Keratinocyte (primary cell): Measurements from ENCODE around the gene TMOD1. TPM values are rescaled to one million over a fixed set of nuclear protein-coding genes. Genes with fewer than 3 reads are reported as not detected.

Source experiments
- DNase-seq: peaks from one replicate; pipeline ENCODE4 v3.0.0-alpha.2; 2011; ENCODE audit warnings: low read depth, missing footprints, low spot score
- FAIRE-seq: peaks from 2 replicates; lab custom pipeline; 2011; peaks lifted over from hg19 to GRCh38; lab: Jason Lieb, UNC
- H2AFZ ChIP-seq: 2 replicates; pipeline ENCODE4 v1.6.0; 2012; ENCODE audit warnings: low read length, control low read depth, inconsistent platforms; ENCODE audit not compliant: control insufficient read depth
- H3K27ac ChIP-seq: 2 replicates; pipeline ENCODE4 v1.5.1; 2011; ENCODE audit warnings: low read length; ENCODE audit not compliant: control insufficient read depth, insufficient read depth
- H3K27me3 ChIP-seq: 3 replicates; pipeline ENCODE4 v1.6.0; 2011; ENCODE audit warnings: low read length; ENCODE audit not compliant: control insufficient read depth, insufficient read depth; ENCODE audit errors: extremely low read depth
- H3K36me3 ChIP-seq, 2 experiments: 2 replicates in 1 of 2; 3 replicates in 1 of 2; pipeline ENCODE4 v1.5.1; 2011; ENCODE audit warnings: low read length in 2 of 2, mild to moderate bottlenecking in 1 of 2; ENCODE audit not compliant: control insufficient read depth in 2 of 2, insufficient read depth in 2 of 2; ENCODE audit errors: extremely low read depth in 1 of 2
- H3K4me1 ChIP-seq: 3 replicates; pipeline ENCODE4 v1.5.1; 2011; ENCODE audit warnings: low read length; ENCODE audit not compliant: control insufficient read depth, insufficient read depth; ENCODE audit errors: extremely low read depth
- H3K4me2 ChIP-seq: 3 replicates; pipeline ENCODE4 v1.6.0; 2011; ENCODE audit warnings: low read depth, low read length; ENCODE audit not compliant: control insufficient read depth, insufficient read depth; ENCODE audit errors: extremely low read depth
- H3K4me3 ChIP-seq, 3 experiments: fragments of 200-600 bp in 1 of 3; sonication (generic) in 1 of 3; 2 replicates in 2 of 3; 3 replicates in 1 of 3; pipeline ENCODE4 v1.5.1; 2011 to 2016; ENCODE audit warnings: low read length in 3 of 3, mild to moderate bottlenecking in 3 of 3, control low read depth in 2 of 3, inconsistent platforms in 1 of 3, low read depth in 1 of 3, mixed read lengths in 1 of 3, mixed run types in 1 of 3, moderate library complexity in 1 of 3; ENCODE audit not compliant: control insufficient read depth in 2 of 3, insufficient read depth in 2 of 3; ENCODE audit errors: extremely low read depth in 1 of 3
- H3K79me2 ChIP-seq: 2 replicates; pipeline ENCODE4 v1.6.0; 2012; ENCODE audit warnings: low read length; ENCODE audit not compliant: control insufficient read depth, insufficient read depth
- H3K9ac ChIP-seq: 3 replicates; pipeline ENCODE4 v1.6.0; 2011; ENCODE audit warnings: low read length; ENCODE audit not compliant: control insufficient read depth, insufficient read depth; ENCODE audit errors: extremely low read depth
- H3K9me1 ChIP-seq: 3 replicates; pipeline ENCODE4 v1.6.0; 2011; ENCODE audit warnings: low read length; ENCODE audit not compliant: control insufficient read depth, insufficient read depth; ENCODE audit errors: extremely low read depth
- H3K9me3 ChIP-seq: 2 replicates; pipeline ENCODE4 v1.5.1; 2012; ENCODE audit warnings: low read depth, low read length; ENCODE audit not compliant: control insufficient read depth
- H4K20me1 ChIP-seq: 3 replicates; pipeline ENCODE4 v1.6.0; 2011; ENCODE audit warnings: low read length; ENCODE audit not compliant: control insufficient read depth, insufficient read depth; ENCODE audit errors: extremely low read depth
- EZH2 ChIP-seq: IDR thresholded peaks from one replicate; pipeline ENCODE4 v1.6.1; 2012; ENCODE audit warnings: inconsistent platforms, mild to moderate bottlenecking, low read length, moderate library complexity
- dilution Hi-C: fragments of 300-500 bp; cut with MboI; formaldehyde crosslinking; loops from one replicate; pipeline ENCODE4 v1.7.0; 2020; ENCODE audit warnings: low sequenced_read_pairs; ENCODE audit not compliant: extremely low pct_ligation_motif_present
- polyA plus RNA-seq, 5 experiments: library from polyadenylated mRNA; depleted of rRNA in 3 of 5; stranded (reverse) in 3 of 5; stranded (forward) in 1 of 5; unstranded in 1 of 5; fragments of >200 nt; gene quantifications; 1 replicate in 1 of 5; 2 replicates in 3 of 5; 3 replicates in 1 of 5; pipeline versions ENCODE4 v1.2.1 to v1.2.3, GENCODE V29; 2011 to 2012; ENCODE audit warnings: missing spikeins in 2 of 5, low read depth in 1 of 5, low replicate concordance in 1 of 5
- TF ChIP-seq, protein P1 (sequence below), 3 experiments: IDR thresholded peaks in 1 of 3; conservative IDR thresholded peaks in 1 of 3; optimal IDR thresholded peaks in 1 of 3; 2 replicates in 2 of 3; 3 replicates in 1 of 3; pipeline versions ENCODE3 to v1.5.1; 2011; ENCODE audit warnings: low read length in 3 of 3, mild to moderate bottlenecking in 3 of 3, moderate library complexity in 2 of 3, control low read depth in 1 of 3, inconsistent platforms in 1 of 3; ENCODE audit not compliant: insufficient read depth in 2 of 3; ENCODE audit errors: extremely low read depth in 1 of 3

TMOD1 gene
- polyA plus RNA-seq, 1 donor (not counting 4 experiments of a cell fraction or from before 2014, with no cell fraction given) = not detected

DNA sequence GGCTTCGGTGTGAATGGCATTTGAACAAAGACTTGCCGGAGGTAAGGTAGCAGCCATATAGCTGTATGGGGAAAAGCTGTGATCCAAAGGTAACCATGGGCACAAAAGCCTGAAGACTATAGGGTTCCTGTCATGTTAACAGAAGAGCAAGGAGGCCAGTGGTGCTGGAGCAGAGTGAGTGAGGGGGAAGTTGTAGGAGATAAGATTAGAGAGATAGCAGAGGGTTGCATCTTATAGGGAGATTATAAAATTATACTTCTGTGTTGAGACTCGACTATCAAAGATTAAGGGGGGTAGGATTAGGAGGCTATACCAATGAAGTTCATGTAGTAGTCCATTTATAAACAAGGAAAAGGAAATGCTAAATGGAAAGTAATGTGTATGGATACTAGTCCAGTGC, 135.4 kb downstream of the TMOD1 start:
- H4K20me1 ChIP-seq = peaks cover 3% of the 10 kb centered on the region
- FAIRE-seq = no peak
- no peak overlapping the region for H2AFZ ChIP-seq
- DNase-seq = no peak
- peaks cover 76% of the 10 kb centered on the region for H3K79me2 ChIP-seq
- peaks cover 21% of the 10 kb centered on the region for H3K4me1 ChIP-seq
- H3K9me1 ChIP-seq = peaks cover 4% of the 10 kb centered on the region
- H3K9me3 ChIP-seq = no peaks in the 10 kb centered on the region
- no peak overlapping the region for H3K4me3 ChIP-seq
- TF ChIP-seq EZH2 = no peak
- TF ChIP-seq, protein P1, sequence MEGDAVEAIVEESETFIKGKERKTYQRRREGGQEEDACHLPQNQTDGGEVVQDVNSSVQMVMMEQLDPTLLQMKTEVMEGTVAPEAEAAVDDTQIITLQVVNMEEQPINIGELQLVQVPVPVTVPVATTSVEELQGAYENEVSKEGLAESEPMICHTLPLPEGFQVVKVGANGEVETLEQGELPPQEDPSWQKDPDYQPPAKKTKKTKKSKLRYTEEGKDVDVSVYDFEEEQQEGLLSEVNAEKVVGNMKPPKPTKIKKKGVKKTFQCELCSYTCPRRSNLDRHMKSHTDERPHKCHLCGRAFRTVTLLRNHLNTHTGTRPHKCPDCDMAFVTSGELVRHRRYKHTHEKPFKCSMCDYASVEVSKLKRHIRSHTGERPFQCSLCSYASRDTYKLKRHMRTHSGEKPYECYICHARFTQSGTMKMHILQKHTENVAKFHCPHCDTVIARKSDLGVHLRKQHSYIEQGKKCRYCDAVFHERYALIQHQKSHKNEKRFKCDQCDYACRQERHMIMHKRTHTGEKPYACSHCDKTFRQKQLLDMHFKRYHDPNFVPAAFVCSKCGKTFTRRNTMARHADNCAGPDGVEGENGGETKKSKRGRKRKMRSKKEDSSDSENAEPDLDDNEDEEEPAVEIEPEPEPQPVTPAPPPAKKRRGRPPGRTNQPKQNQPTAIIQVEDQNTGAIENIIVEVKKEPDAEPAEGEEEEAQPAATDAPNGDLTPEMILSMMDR (optimal IDR thresholded peaks at IDR 0.05 in 1 of 3, IDR thresholded peaks at IDR 0.05 in 1 of 3, conservative IDR thresholded peaks at IDR 0.05 in 1 of 3; ENCODE audit: extremely low read depth in 1 of 3, insufficient read depth in 2 of 3, low read length in 3 of 3) = no peak
- peak overlapping the region; percentile 1 for H3K4me2 ChIP-seq
- no peak overlapping the region for H3K9ac ChIP-seq
- no peak overlapping the region for H3K27ac ChIP-seq
- dilution Hi-C loops = no loop called here
- H3K27me3 ChIP-seq = no peaks in the 10 kb centered on the region
- peaks cover 3 to 10% of the 10 kb centered on the region in 2 experiments for H3K36me3 ChIP-seq

DNA sequence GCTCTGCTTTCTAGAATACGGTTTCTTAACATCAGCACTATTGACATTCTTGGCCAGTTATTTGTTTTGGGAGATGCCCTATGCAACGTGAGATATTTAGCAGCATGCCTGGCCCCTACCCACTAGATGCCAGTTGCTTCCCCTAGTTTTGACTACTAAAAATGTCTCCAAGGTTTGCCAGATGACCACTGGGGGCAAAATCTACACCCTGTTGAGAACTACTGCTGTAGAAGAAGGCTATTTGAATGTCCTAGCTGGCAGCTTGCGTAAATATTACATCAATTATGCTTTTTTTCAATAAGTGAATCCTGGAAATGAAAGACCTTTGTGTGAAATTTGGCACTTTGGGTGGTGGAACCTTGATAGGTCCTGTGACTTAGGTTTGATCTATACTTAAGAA, 137.2 kb downstream of the TMOD1 start:
- H3K27me3 ChIP-seq = no peaks in the 10 kb centered on the region
- no peaks in the 10 kb centered on the region for H3K9me3 ChIP-seq
- FAIRE-seq = no peak
- no peak for DNase-seq
- no peak overlapping the region for H3K9ac ChIP-seq
- no peak overlapping the region for H3K4me3 ChIP-seq
- peaks cover 72% of the 10 kb centered on the region for H3K79me2 ChIP-seq
- dilution Hi-C loops = no loop called here
- H3K36me3 ChIP-seq = peaks cover 9 to 17% of the 10 kb centered on the region in 2 experiments
- H3K4me1 ChIP-seq = peaks cover 17% of the 10 kb centered on the region
- peak overlapping the region; percentile 10 for H3K4me2 ChIP-seq
- H2AFZ ChIP-seq = no peak overlapping the region
- H4K20me1 ChIP-seq = peaks cover 3% of the 10 kb centered on the region
- no peak overlapping the region for H3K27ac ChIP-seq
- TF ChIP-seq, protein P1 (optimal IDR thresholded peaks at IDR 0.05 in 1 of 3, IDR thresholded peaks at IDR 0.05 in 1 of 3, conservative IDR thresholded peaks at IDR 0.05 in 1 of 3; ENCODE audit: extremely low read depth in 1 of 3, insufficient read depth in 2 of 3, low read length in 3 of 3) = peak in 2 of 3 experiments; percentile 16 to 35
- no peak for TF ChIP-seq EZH2
- H3K9me1 ChIP-seq = peaks cover 4% of the 10 kb centered on the region
